ENCODE data around the gene IRF5.

DNA sequence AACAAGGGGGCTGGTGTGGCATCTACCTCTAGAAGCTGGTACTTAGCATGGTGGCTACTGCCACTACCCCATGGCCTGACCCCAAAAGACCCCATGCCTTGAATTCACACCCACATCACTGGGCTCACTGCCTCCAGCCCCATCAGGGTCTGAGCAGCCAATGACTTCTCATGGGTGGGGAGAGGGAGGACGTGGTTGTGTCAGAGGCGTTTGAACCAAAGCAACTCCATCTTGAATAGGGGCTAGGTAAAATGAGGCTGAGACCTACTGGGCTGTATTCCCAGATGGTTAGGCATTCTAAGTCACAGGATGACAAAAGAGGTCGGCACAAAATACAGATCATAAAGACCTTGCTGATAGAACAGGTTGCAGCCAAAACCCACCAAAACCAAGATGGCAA, 42.4 kb upstream of the IRF5 start:
- TF ChIP-seq, protein P1, sequence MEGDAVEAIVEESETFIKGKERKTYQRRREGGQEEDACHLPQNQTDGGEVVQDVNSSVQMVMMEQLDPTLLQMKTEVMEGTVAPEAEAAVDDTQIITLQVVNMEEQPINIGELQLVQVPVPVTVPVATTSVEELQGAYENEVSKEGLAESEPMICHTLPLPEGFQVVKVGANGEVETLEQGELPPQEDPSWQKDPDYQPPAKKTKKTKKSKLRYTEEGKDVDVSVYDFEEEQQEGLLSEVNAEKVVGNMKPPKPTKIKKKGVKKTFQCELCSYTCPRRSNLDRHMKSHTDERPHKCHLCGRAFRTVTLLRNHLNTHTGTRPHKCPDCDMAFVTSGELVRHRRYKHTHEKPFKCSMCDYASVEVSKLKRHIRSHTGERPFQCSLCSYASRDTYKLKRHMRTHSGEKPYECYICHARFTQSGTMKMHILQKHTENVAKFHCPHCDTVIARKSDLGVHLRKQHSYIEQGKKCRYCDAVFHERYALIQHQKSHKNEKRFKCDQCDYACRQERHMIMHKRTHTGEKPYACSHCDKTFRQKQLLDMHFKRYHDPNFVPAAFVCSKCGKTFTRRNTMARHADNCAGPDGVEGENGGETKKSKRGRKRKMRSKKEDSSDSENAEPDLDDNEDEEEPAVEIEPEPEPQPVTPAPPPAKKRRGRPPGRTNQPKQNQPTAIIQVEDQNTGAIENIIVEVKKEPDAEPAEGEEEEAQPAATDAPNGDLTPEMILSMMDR (conservative IDR thresholded peaks at IDR 0.05; ENCODE audit: low read depth, low read length): no peak
- TF ChIP-seq EZH2 (IDR thresholded peaks at IDR 0.05; ENCODE audit: borderline replicate concordance, low read depth, low read length, poor library complexity, severe bottlenecking): no peak
